ENCODE measurements around the gene TPST2.

DNA sequence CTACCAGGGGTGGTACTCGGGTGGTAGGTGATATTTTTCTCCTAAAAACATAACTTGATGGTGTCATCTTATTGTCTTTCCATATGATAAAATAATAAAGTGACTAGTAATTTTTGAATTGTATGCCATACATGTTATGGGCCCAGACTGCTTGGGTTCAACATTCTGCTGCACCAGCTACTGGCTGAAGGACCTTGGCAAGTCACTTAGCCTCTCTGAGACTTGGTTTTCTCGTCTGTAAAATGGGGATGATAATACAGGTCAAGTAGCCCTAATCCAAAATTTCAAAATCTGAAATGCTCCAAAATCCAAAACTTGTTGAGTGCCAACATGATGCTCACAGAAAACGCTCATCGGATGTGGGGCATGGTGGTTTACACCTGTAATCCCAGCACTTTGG is 42.1 kb downstream of the TPST2 start:
- TF ChIP-seq, protein P1, sequence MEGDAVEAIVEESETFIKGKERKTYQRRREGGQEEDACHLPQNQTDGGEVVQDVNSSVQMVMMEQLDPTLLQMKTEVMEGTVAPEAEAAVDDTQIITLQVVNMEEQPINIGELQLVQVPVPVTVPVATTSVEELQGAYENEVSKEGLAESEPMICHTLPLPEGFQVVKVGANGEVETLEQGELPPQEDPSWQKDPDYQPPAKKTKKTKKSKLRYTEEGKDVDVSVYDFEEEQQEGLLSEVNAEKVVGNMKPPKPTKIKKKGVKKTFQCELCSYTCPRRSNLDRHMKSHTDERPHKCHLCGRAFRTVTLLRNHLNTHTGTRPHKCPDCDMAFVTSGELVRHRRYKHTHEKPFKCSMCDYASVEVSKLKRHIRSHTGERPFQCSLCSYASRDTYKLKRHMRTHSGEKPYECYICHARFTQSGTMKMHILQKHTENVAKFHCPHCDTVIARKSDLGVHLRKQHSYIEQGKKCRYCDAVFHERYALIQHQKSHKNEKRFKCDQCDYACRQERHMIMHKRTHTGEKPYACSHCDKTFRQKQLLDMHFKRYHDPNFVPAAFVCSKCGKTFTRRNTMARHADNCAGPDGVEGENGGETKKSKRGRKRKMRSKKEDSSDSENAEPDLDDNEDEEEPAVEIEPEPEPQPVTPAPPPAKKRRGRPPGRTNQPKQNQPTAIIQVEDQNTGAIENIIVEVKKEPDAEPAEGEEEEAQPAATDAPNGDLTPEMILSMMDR (IDR thresholded peaks at IDR 0.05; ENCODE audit: low read depth, low read length), result no peak
- no peak for TF ChIP-seq EZH2phosphoT487 (IDR thresholded peaks at IDR 0.05; ENCODE audit: low read depth)
